Right cardiac atrium (tissue), 5 donors: ENCODE measurements around the gene SYNE1. TPM values are rescaled to one million over a fixed set of nuclear protein-coding genes. Genes with fewer than 3 reads are reported as not detected.

Source experiments
- ATAC-seq, 2 donors: fragments of 200-7000 bp; cut with Tn5 transposase; one replicate each; pipeline versions ENCODE4 v1.8.0 to v1.9.1; 2020; ENCODE audit warnings: moderate library complexity in 2 of 2, mild to moderate bottlenecking in 1 of 2
- DNase-seq, 3 donors: peaks; one replicate each; pipeline ENCODE4 v3.0.0-alpha.2; 2020
- H3K27ac ChIP-seq: one replicate; pipeline ENCODE4 v1.5.1; 2013; ENCODE audit warnings: mild to moderate bottlenecking, low read length, control low read depth, moderate library complexity
- H3K27me3 ChIP-seq: one replicate; pipeline ENCODE4 v1.6.1; 2013; ENCODE audit not compliant: control insufficient read depth, insufficient read depth
- H3K4me1 ChIP-seq: one replicate; pipeline ENCODE4 v1.6.1; 2013; ENCODE audit warnings: low read length; ENCODE audit not compliant: control insufficient read depth, insufficient read depth
- H3K4me3 ChIP-seq: one replicate; pipeline ENCODE4 v1.5.1; 2013; ENCODE audit warnings: low read length, control low read depth
- H3K9me3 ChIP-seq: one replicate; pipeline ENCODE4 v1.6.1; 2013; ENCODE audit warnings: low read length; ENCODE audit not compliant: control insufficient read depth
- WGBS: extraction: QIAGEN DNeasy Blood & Tissue Kit; methylation state at CpG from one replicate; pipeline ENCODE4 v1.1.7; 2013; 5-methylcytosine and 5-hydroxymethylcytosine counted together
- intact Hi-C, 4 donors: fragments of 100-400 bp; cut with DNase I; formaldehyde crosslinking; loops; one replicate each; pipeline versions ENCODE4 v1.11.0 to v1.14.0; 2022 to 2023
- polyA plus RNA-seq: library from polyadenylated mRNA; stranded (reverse); fragments of 200-250 nt; gene quantifications from one replicate; pipeline ENCODE4 v1.2.3, GENCODE V29; 2013
- total RNA-seq, 4 donors: library from RNA; stranded (reverse); fragmentation: NEBNext Ultra II Directional; extraction: Animal tissue kit (Norgen Biotek cat#: 25700); gene quantifications; one replicate each; pipeline ENCODE4 v1.2.1, GENCODE V29; 2021
- donor health status: healthy with polysubstance abuse.
- donor health status: DM: no; HTN: yes; CAD: no.
- donor health status: DM: no; HTN: no; CAD: no.
- donor health status: DM: no; HTN: yes; CAD: no; lungs with severe emphysema.
- donor health status: DM: yes; HTN: yes; CAD: no.

SYNE1 gene
- total and polyA plus RNA-seq, 5 donors = 71.7 to 162 (median 116) TPM

DNA sequence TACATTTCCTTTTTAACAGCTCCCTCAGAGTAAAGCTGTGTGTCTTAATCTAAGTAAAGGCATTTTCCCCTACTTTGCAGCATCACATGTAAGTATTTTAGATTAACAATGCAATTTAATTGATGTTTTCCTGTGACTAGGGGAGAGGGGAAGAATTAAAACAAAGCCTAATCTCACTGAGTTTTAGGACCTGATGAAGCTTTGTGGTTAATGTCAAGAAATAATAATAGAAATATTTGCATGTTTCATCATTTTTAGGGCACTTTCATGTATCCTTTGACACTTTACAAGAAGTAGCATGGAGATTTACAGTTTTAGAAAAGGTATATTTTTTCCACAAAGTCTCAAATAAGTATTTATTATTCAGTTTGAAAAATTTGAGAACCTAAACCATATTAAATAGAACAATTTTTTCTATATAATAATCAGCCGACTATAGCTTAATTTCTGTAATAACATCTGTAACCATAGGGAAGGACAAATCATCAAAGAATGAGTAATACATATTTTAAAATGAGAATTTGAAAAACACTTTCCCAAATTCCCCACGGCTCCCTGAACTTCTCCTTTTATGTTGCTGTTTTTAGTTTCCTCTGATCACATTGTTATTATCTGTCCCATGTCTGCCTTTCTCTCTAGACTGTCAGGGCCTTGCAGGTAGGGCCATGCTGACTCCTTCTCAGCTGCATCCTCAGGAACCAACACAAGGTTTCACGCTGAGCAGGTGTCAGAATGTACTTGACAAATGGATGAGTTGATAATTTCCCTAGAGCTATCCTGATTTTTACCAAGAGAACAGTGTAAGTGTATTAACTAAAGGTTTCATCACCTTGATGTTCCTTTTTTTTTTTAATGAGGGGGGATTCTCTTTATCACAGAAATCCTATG lies 338.1 kb downstream of the SYNE1 start:
- Histone ChIP-seq H3K27me3 (no peaks in the 10 kb centered on the region), H3K27ac (no peak overlapping the region), H3K4me3 (no peak overlapping the region), H3K9me3 (no peaks in the 10 kb centered on the region), H3K4me1 (peaks cover 5% of the 10 kb centered on the region)
- intact Hi-C loops = no loop called here
- DNase-seq = no peak
- ATAC-seq = no peak
- 69% methylated on average over 3 of the region's 3 CpGs for WGBS

DNA sequence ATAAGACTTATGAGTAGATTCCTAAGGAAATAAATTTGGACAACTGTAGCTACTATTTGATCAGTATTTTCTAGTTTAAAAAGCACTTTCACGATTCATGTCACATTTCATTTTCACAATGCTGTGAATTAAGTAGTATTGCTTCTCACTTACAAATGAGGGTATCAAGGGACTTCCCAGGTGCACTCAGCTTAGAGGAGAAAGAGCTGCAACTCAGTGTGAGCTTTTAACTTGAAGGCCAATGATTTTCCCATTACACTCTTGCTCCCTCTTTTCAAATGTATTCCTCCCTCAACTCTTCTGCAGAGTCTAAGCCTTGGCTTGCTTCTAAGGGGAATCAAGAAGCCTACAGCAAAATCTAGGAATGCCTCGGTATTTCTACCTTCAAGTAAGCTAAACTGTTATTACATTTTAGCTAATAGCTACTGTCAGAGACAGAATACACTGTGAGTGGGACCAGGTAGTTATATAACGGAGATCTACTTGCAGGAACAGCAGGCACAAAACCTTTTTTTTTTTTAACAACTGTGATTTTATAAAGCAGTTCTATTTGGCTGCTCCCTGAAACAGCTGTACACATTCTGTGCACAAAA lies 339.0 kb downstream of the SYNE1 start:
- H3K27me3 ChIP-seq = no peaks in the 10 kb centered on the region
- DNase-seq = no peak
- H3K4me3 ChIP-seq = no peak overlapping the region
- no peaks in the 10 kb centered on the region for H3K9me3 ChIP-seq
- 79% methylated on average over 3 of the region's 3 CpGs for WGBS
- intact Hi-C loops = no loop called here
- no peak overlapping the region for H3K27ac ChIP-seq
- no peak for ATAC-seq
- peaks cover 5% of the 10 kb centered on the region for H3K4me1 ChIP-seq

GRCh38 chr6:152296648-152297376 lies 340.4 kb downstream of the SYNE1 start:
- H3K27me3 ChIP-seq = no peaks in the 10 kb centered on the region
- H3K4me3 ChIP-seq = no peak overlapping the region
- ATAC-seq = peak in 1 of 2 donors; percentile 30
- WGBS = 79% methylated on average over 3 of the region's 3 CpGs
- no peaks in the 10 kb centered on the region for H3K9me3 ChIP-seq
- no peak for DNase-seq
- intact Hi-C loops = no loop called here
- H3K4me1 ChIP-seq = peaks cover 6% of the 10 kb centered on the region
- no peak overlapping the region for H3K27ac ChIP-seq

DNA sequence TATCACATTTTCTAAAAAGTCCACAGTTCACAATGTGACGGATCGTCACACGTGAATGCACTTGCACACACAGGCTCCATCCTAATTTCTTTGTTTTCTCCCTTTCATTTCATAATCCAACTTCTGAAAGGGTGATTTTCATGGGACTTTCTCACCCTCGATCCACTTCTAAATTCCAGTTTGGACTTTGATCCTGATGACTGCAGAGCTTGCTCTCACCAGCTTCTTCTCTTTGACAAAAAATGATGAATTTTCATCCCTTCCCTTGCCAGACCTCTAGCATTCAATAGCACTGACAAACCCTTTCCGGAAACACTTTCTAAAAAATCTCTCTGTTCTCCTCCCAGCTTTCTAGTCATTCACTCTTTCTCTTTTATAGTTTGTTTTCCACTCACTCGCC lies 341.2 kb downstream of the SYNE1 start:
- H3K4me1 ChIP-seq = peaks cover 8% of the 10 kb centered on the region

GRCh38 chr6:152295346-152295745 lies 341.8 kb downstream of the SYNE1 start:
- 79% methylated on average over 3 of the region's 3 CpGs for WGBS
- Histone ChIP-seq H3K9me3 (no peaks in the 10 kb centered on the region), H3K4me3 (no peak overlapping the region), H3K27ac (no peak overlapping the region), H3K4me1 (peaks cover 8% of the 10 kb centered on the region), H3K27me3 (no peaks in the 10 kb centered on the region)
- ATAC-seq = peak in 1 of 2 donors; percentile 57
- intact Hi-C loops = no loop called here
- DNase-seq = no peak

More for the DNA sequence above, 341.2 kb downstream of the SYNE1 start:
- H3K4me3 ChIP-seq = no peak overlapping the region
- no peaks in the 10 kb centered on the region for H3K27me3 ChIP-seq
- ATAC-seq (no peak), DNase-seq (no peak)
- H3K9me3 ChIP-seq = no peaks in the 10 kb centered on the region
- H3K27ac ChIP-seq = no peak overlapping the region
- WGBS = 84% methylated on average over 6 of the region's 6 CpGs
- intact Hi-C loops = no loop called here

DNA sequence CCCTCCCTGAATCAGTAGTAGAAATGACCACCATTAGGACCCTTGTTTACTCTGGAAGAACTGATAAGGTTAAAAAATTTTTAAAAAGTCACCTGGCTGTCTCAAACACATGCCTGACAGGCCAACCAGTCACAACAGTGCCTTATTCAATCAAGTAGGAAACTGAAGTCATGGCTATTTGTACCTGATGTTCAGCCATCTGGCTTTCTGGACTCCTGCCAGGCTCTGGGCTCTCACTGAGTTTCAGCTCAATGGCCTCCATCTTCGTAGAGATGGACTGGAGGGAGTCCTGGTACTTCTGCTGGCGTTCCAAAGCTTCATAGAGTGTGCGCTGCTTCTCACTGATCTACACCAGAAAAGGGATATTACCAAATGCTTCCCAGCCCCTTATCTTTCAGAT lies 343.8 kb downstream of the SYNE1 start:
- WGBS = 85% methylated on average over 3 of the region's 3 CpGs
- DNase-seq = peak in 2 of 3 donors; percentile 33 to 64
- Histone ChIP-seq H3K4me1 (peaks cover 8% of the 10 kb centered on the region), H3K4me3 (no peak overlapping the region), H3K27me3 (no peaks in the 10 kb centered on the region), H3K27ac (peak overlapping the region; percentile 51), H3K9me3 (no peaks in the 10 kb centered on the region)
- intact Hi-C loops = no loop called here
- ATAC-seq = peak in 1 of 2 donors; percentile 22

GRCh38 chr6:152292555-152292954 lies 344.6 kb downstream of the SYNE1 start:
- H3K27ac ChIP-seq = no peak overlapping the region
- no peak overlapping the region for H3K4me3 ChIP-seq
- no peaks in the 10 kb centered on the region for H3K9me3 ChIP-seq
- no peaks in the 10 kb centered on the region for H3K27me3 ChIP-seq
- intact Hi-C loops = no loop called here
- peak in 1 of 2 donors; percentile 38 for ATAC-seq
- WGBS = 67% methylated on average over 3 of the region's 3 CpGs
- DNase-seq = no peak
- peaks cover 8% of the 10 kb centered on the region for H3K4me1 ChIP-seq

GRCh38 chr6:152290693-152291092 lies 346.5 kb downstream of the SYNE1 start:
- Histone ChIP-seq H3K4me1 (peaks cover 6% of the 10 kb centered on the region), H3K4me3 (no peak overlapping the region), H3K27me3 (no peaks in the 10 kb centered on the region), H3K27ac (no peak overlapping the region), H3K9me3 (no peaks in the 10 kb centered on the region)
- no peak for DNase-seq
- intact Hi-C loops = no loop called here
- ATAC-seq = no peak

DNA sequence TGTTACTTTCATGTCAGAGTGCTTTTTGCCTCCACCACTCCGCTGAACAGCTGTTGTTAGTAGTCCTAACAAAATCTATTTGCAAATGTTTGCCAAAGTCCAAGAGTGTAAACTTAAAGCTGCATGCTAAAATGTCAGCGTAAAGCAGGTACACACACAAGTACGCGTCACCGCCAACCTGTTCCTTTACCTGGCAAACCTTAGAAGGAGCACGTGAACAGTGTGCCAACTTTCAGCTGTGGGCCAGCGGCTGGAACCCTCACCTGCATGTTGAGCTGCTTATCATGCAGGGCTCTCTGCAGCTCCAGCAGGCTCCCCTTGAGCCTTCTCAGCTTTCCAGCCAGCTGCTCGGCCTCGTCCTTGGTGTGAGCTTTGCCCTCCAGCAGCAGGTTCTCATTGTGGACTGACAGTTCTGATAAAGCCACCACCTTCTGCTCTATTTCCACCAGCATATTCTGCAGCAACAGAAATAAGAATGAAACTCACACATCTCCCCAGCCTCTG lies 359.3 kb downstream of the SYNE1 start:
- intact Hi-C loops = no loop called here
- ATAC-seq = peak; percentile 45 to 73
- 79% methylated on average over 9 of the region's 9 CpGs for WGBS
- peak in 2 of 3 donors; percentile 70 to 74 for DNase-seq
- Histone ChIP-seq H3K27ac (no peak overlapping the region), H3K27me3 (no peaks in the 10 kb centered on the region), H3K4me3 (no peak overlapping the region), H3K4me1 (peaks cover 4% of the 10 kb centered on the region), H3K9me3 (no peaks in the 10 kb centered on the region)

GRCh38 chr6:152273638-152274037 lies 363.5 kb downstream of the SYNE1 start:
- 42% methylated on average over 4 of the region's 4 CpGs for WGBS
- peak; percentile 45 to 75 (median 70) for DNase-seq
- H3K27me3 ChIP-seq = no peaks in the 10 kb centered on the region
- no peaks in the 10 kb centered on the region for H3K9me3 ChIP-seq
- no peak overlapping the region for H3K4me3 ChIP-seq
- H3K4me1 ChIP-seq = peaks cover 11% of the 10 kb centered on the region
- intact Hi-C loops = no loop called here
- peak overlapping the region; percentile 95 for H3K27ac ChIP-seq
- ATAC-seq = peak; percentile 30 to 36

DNA sequence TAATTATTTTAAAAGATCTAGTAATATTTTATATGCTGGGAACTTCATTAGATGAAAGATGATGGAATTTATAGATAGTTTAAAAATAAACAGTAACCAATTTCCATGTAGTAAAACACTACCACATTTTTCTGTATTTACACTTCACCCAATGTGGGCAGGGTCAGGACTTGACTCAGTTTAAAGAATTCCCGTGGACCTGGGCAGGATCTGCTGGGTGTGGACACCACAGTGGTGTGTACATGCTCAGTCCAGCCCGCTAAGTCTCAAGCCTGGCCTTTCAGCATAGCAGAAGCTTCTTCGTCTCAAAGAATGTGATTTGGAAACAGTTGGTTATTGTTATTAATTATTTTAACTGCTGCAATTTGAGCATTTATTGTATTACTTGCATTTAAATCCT lies 364.2 kb downstream of the SYNE1 start:
- Histone ChIP-seq H3K4me3 (no peak overlapping the region), H3K9me3 (no peaks in the 10 kb centered on the region), H3K27ac (peak overlapping the region; percentile 79), H3K27me3 (no peaks in the 10 kb centered on the region), H3K4me1 (peaks cover 11% of the 10 kb centered on the region)
- WGBS = 44% methylated on average over 3 of the region's 3 CpGs
- DNase-seq (peak in 2 of 3 donors; percentile 49 to 74), ATAC-seq (peak; percentile 65 to 81)
- intact Hi-C loops = no loop called here
